Type B pancreatic cell (in vitro differentiated cells): ENCODE measurements around the gene PDK4. TPM values are rescaled to one million over a fixed set of nuclear protein-coding genes. Genes with fewer than 3 reads are reported as not detected.
"Not testable (repeated sequence)": the region's sequence is repeated elsewhere in the genome, so short reads cannot be mapped to it uniquely, and the experiment has no call there.

Source experiments
- DNase-seq: peaks from one replicate; pipeline ENCODE4 v3.0.0; 2021; ENCODE audit warnings: mixed read lengths; ENCODE audit not compliant: unreplicated experiment; ENCODE audit errors: extremely low spot score
- H3K27ac Mint-ChIP-seq: 2 replicates; pipeline ENCODE4 v1.8.0; 2021; ENCODE audit warnings: mild to moderate bottlenecking, mixed read lengths
- H3K27me3 Mint-ChIP-seq: 2 replicates; pipeline ENCODE4 v1.8.0; 2021; ENCODE audit warnings: mixed read lengths
- H3K36me3 Mint-ChIP-seq: 2 replicates; pipeline ENCODE4 v1.8.0; 2021; ENCODE audit warnings: mixed read lengths
- H3K4me1 Mint-ChIP-seq: one replicate; pipeline ENCODE4 v1.8.0; 2021; ENCODE audit warnings: mixed read lengths; ENCODE audit not compliant: unreplicated experiment
- H3K4me3 Mint-ChIP-seq: 2 replicates; pipeline ENCODE4 v1.8.0; 2021; ENCODE audit warnings: mild to moderate bottlenecking, mixed read lengths
- H3K9me3 Mint-ChIP-seq: 2 replicates; pipeline ENCODE4 v1.8.0; 2021; ENCODE audit warnings: mixed read lengths
- total RNA-seq: library from RNA; stranded (reverse); gene quantifications from 2 replicates; pipeline ENCODE4 v1.2.1, GENCODE V29; 2021; ENCODE audit warnings: low replicate concordance
- TF ChIP-seq, protein P1 (sequence below): fragments of 200-600 bp; sonication (generic); conservative IDR thresholded peaks from 2 replicates; pipeline ENCODE4 v1.5.0; 2021; ENCODE audit warnings: antibody characterized with exemption, mild to moderate bottlenecking

PDK4 gene
- total RNA-seq, 1 donor from 2014 or later, result 18.3 TPM

DNA sequence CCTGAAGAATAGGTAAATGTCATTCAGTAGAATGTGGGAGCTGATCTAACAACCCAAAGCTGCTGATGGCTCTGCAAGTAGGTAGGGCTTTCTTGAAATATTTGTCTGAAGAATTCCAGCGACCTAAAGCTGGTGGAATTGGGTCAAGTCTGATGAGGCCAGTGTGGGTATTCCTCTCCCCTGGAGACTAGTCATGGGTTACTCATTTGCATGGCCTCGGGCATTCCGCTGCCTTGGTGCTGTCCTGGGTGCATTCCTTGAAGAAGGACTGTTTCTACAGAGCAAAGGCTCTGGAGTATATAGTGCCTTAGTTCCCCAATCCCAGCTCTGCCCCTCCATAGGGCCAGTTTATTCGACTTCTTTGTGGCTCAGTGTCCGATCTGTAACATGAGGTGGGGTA lies 19.2 kb downstream of the PDK4 start:
- Mint-ChIP-seq H3K27ac (no peak overlapping the region), H3K4me3 (no peak overlapping the region), H3K27me3 (no peaks in the 10 kb centered on the region), H3K4me1 (peaks cover 7% of the 10 kb centered on the region), H3K9me3 (peaks cover 11% of the 10 kb centered on the region), H3K36me3 (no peaks in the 10 kb centered on the region)
- TF ChIP-seq, protein P1, sequence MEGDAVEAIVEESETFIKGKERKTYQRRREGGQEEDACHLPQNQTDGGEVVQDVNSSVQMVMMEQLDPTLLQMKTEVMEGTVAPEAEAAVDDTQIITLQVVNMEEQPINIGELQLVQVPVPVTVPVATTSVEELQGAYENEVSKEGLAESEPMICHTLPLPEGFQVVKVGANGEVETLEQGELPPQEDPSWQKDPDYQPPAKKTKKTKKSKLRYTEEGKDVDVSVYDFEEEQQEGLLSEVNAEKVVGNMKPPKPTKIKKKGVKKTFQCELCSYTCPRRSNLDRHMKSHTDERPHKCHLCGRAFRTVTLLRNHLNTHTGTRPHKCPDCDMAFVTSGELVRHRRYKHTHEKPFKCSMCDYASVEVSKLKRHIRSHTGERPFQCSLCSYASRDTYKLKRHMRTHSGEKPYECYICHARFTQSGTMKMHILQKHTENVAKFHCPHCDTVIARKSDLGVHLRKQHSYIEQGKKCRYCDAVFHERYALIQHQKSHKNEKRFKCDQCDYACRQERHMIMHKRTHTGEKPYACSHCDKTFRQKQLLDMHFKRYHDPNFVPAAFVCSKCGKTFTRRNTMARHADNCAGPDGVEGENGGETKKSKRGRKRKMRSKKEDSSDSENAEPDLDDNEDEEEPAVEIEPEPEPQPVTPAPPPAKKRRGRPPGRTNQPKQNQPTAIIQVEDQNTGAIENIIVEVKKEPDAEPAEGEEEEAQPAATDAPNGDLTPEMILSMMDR, result no peak
- DNase-seq, result no peak

DNA sequence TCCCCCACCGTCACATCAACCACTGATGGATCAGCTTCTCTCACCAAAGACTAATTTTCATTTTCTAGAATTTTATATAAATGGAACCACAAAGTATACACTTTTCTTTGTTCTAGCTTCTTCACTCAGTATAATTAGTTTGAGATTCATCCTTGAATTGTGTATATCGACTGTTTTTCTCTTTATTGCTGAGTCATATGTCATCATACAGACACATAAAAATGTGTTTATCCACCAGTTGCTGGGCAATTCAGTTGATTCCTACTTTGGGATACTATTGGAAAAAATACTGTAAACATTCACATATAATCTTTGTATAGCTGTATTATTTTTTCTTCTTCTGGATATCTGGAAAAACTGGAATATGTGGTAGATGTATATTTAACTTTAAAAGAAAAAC lies 26.6 kb downstream of the PDK4 start:
- peaks cover 6% of the 10 kb centered on the region for H3K9me3 Mint-ChIP-seq
- no peak for DNase-seq
- H3K27me3 Mint-ChIP-seq, result no peaks in the 10 kb centered on the region
- H3K4me3 Mint-ChIP-seq, result no peak overlapping the region
- H3K4me1 Mint-ChIP-seq, result no peaks in the 10 kb centered on the region
- no peak overlapping the region for H3K27ac Mint-ChIP-seq
- no peaks in the 10 kb centered on the region for H3K36me3 Mint-ChIP-seq
- TF ChIP-seq, protein P1, result no peak

DNA sequence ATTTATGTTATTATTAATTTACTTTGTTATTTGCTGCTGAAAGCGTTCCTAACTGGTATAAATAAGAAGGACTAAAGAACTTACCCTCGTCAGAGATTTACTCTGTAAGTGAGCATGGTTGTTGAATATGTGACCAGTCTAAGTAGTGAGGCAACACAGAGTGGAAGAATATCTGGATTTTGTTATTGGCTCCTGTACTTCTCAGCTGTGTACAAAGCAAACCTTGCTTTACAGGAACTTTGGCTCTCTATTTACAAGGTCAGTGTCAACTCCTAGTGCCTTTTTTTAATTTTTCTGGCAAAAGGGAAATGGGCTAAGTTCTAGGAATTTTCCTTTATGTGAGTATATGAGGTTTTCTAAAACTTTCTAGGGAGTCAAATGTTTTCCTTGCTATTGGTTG lies 35.6 kb downstream of the PDK4 start:
- H3K4me3 Mint-ChIP-seq, result no peak overlapping the region
- TF ChIP-seq, protein P1, result no peak
- peaks cover 4% of the 10 kb centered on the region for H3K9me3 Mint-ChIP-seq
- peaks cover 3% of the 10 kb centered on the region for H3K27me3 Mint-ChIP-seq
- H3K27ac Mint-ChIP-seq, result no peak overlapping the region
- H3K4me1 Mint-ChIP-seq, result no peaks in the 10 kb centered on the region
- DNase-seq, result no peak
- no peaks in the 10 kb centered on the region for H3K36me3 Mint-ChIP-seq

DNA sequence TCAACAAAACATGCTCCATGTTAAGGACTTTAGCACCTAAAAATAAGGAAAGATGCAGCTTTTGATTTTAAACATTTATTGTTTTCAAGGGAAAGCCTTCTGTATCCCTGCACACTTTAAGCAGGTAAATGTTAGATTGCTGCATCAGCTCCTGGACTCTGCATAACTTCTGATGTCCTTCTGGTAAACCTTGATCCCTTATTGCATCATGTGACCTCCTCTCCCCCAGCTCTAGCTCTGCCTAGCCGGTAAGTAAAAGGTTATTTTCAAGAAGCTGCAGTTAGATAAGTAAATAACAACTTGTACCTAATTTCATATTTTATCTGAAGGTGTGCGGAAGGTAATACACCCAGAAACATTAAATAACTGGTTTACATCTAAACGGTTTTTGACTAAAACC lies 37.5 kb downstream of the PDK4 start:
- Mint-ChIP-seq H3K36me3 (no peaks in the 10 kb centered on the region), H3K27ac (no peak overlapping the region), H3K4me3 (no peak overlapping the region), H3K27me3 (peaks cover 3% of the 10 kb centered on the region), H3K9me3 (peaks cover 4% of the 10 kb centered on the region), H3K4me1 (peaks cover 2% of the 10 kb centered on the region)
- DNase-seq, result no peak
- TF ChIP-seq, protein P1, result no peak

GRCh38 chr7:95556777-95557176 lies 39.5 kb downstream of the PDK4 start:
- Mint-ChIP-seq H3K9me3 (no peaks in the 10 kb centered on the region), H3K4me1 (peaks cover 5% of the 10 kb centered on the region), H3K27me3 (no peaks in the 10 kb centered on the region), H3K4me3 (no peak overlapping the region), H3K27ac (no peak overlapping the region), H3K36me3 (no peaks in the 10 kb centered on the region)
- DNase-seq, result no peak
- TF ChIP-seq, protein P1, result no peak

- H3K4me3 Mint-ChIP-seq, result no peak overlapping the region
- TF ChIP-seq, protein P1, result no peak
Observed at GRCh38 chr7:95553939-95554338, 42.4 kb downstream of the PDK4 start.

DNA sequence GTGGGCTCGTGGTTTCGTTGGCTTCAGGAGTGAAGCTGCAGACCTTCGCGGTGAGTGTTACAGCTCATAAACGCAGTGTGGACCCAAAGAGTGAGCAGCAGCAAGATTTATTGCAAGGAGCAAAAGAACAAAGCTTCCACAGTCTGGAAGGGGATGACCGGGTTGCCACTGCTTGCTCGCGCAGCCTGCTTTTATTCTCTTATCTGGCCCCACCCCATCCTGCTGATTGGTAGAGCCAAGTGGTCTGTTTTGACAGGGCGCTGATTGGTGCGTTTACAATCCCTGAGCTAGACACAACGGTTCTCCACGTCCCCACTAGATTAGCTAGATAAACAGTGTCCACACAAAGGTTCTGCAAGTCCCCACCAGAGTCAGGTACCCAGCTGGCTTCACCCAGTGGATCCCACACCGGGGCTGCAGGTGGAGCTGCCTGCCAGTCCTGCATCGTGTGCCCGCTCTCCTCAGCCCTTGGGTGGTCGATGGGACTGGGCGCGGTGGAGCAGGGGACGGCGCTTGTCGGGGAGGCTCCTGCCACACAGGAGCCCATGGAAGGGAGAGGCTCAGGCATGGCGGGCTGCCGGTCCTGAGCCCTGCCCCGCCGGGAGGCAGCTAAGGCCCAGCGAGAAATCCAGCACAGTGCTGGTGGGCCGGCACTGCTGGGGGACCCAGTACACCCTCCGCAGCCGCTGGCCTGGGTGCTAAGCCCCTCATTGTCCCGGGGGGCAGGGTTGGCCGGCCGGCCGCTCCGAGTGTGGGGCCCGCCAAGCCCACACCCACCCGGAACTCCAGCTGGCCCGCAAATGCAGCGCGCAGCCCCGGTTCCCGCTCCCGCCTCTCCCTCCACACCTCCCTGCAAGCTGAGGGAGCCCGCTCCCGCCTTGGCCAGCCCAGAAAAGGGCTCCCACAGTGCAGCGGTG lies 44.0 kb downstream of the PDK4 start:
- not testable (repeated sequence) for H3K4me3 Mint-ChIP-seq

More at GRCh38 chr7:95553939-95554338, 42.4 kb downstream of the PDK4 start:
- Mint-ChIP-seq H3K27ac (no peak overlapping the region), H3K9me3 (no peaks in the 10 kb centered on the region), H3K36me3 (no peaks in the 10 kb centered on the region), H3K27me3 (no peaks in the 10 kb centered on the region), H3K4me1 (peaks cover 17% of the 10 kb centered on the region)
- DNase-seq, result no peak

More for the DNA sequence above, 44.0 kb downstream of the PDK4 start:
- not testable (repeated sequence) for H3K36me3 Mint-ChIP-seq, H3K27ac Mint-ChIP-seq, H3K9me3 Mint-ChIP-seq, H3K27me3 Mint-ChIP-seq, DNase-seq
- peaks cover 27% of the 10 kb centered on the region for H3K4me1 Mint-ChIP-seq
